Measurements from ENCODE around the gene SBK2.
"Not testable (repeated sequence)": the region's sequence is repeated elsewhere in the genome, so short reads cannot be mapped to it uniquely, and the experiment has no call there.

The SBK2 gene

GRCh38 chr19:55537741-55538111 is 793 bp upstream of the SBK2 start:
- DNase-seq (ENCODE audit: extremely low spot score, insufficient read length, low read depth), result no peak
- no peak for FAIRE-seq

- FAIRE-seq (no peak), DNase-seq (ENCODE audit: extremely low spot score, insufficient read length, low read depth) (no peak)
Observed at GRCh38 chr19:55536366-55536765, 567 bp downstream of the SBK2 start.

GRCh38 chr19:55535965-55536350 is 975 bp downstream of the SBK2 start:
- FAIRE-seq (no peak), DNase-seq (ENCODE audit: extremely low spot score, insufficient read length, low read depth) (no peak)

DNA sequence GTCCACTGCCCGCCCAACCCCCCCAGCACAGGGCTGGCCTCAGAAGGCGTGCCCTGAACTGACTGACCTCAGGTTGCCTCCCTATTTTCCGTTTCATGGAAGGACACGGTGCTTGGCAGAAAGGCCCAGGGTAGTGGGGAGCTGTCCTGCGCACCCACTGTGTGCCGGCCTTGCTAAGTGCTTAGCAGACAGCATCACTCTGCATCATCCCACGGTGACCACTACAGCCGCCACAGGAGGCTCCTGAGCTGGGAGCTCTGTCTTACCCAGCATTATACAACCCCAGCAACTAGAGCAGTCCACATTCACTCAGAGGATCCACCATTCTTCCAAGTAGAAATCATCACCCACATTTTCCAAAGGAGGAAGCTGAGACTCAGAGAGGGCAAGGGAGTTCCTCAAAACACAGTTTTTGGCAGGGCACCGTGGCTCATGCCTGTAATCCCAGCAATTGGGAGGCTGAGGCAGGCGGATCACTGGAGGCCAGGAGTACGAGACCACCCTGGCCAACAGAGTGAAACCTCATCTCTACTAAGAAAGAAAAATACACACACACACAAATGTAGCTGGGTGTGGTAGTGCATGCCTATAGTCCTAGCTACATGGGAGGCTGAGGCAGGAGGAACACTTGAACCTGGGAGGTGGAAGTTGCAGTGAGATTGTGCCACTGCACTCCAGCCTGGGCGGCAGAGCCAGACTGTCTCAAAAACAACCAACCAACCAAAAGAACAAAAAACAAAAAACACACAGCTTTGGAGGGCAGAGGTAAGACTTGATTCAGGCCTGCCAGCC is 1.6 kb downstream of the SBK2 start:
- DNase-seq (ENCODE audit: extremely low spot score, insufficient read length, low read depth) (no peak), FAIRE-seq (no peak)

DNA sequence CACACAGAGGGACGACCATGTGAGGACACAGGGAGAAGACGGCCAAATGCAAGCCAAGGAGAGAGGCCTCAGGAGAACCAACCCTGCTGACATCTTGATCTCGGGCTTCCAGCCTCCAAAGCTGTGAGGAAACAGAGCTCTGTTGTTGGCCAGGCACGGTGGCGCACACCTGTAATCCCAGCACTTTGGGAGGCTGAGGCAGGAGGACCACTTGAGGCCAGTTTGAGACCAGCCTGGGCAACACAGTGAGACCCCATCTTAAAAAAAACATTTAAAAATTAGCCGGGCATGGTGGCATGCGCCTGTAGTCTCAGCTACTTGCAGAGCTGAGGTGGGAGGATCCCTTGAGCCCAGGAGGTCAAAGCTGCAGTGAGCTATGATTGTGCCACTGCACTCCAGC is 2.7 kb downstream of the SBK2 start:
- FAIRE-seq; DNase-seq (ENCODE audit: extremely low spot score, insufficient read length, low read depth): not testable (repeated sequence)

- DNase-seq (ENCODE audit: extremely low spot score, insufficient read length, low read depth), result no peak
- no peak for FAIRE-seq
Observed at GRCh38 chr19:55530996-55531395, 5.9 kb downstream of the SBK2 start.

DNA sequence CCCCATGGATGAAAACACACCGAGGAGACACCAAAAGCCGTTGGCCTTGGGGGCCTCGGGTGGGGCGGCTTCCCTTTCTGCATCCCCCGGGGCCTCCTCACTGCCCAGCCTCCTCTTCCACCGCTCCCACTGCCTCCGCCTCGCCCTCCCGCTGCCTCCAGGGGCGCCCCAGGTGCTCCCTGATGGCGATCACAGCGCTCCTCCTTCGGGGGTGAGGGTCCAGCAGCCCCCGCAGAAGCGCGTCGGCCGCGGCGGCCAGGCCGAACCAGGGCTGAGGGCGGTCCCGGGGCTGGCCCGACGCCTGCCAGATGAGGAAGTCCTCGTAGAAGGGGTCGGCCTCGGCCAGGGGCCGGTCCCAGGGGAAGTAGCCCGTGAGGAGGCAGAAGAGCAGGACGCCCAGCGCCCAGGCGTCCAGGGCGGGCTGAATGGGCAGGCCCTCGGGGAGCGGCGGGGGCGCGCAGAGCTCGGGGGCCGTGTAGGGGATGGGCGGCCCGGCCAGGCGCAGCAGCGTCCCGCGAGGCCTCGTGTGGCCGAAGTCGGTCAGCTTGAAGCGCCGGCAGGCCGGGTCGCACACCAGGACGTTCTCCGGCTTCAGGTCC is 7.2 kb downstream of the SBK2 start:
- DNase-seq (ENCODE audit: extremely low spot score, insufficient read length, low read depth), result no peak

GRCh38 chr19:55528030-55528803 is 8.7 kb downstream of the SBK2 start:
- FAIRE-seq (no peak), DNase-seq (ENCODE audit: extremely low spot score, insufficient read length, low read depth) (no peak)

More for the DNA sequence above, 7.2 kb downstream of the SBK2 start:
- FAIRE-seq, result no peak

- FAIRE-seq, result no peak
Observed at GRCh38 chr19:55527197-55528029, 9.5 kb downstream of the SBK2 start.

DNA sequence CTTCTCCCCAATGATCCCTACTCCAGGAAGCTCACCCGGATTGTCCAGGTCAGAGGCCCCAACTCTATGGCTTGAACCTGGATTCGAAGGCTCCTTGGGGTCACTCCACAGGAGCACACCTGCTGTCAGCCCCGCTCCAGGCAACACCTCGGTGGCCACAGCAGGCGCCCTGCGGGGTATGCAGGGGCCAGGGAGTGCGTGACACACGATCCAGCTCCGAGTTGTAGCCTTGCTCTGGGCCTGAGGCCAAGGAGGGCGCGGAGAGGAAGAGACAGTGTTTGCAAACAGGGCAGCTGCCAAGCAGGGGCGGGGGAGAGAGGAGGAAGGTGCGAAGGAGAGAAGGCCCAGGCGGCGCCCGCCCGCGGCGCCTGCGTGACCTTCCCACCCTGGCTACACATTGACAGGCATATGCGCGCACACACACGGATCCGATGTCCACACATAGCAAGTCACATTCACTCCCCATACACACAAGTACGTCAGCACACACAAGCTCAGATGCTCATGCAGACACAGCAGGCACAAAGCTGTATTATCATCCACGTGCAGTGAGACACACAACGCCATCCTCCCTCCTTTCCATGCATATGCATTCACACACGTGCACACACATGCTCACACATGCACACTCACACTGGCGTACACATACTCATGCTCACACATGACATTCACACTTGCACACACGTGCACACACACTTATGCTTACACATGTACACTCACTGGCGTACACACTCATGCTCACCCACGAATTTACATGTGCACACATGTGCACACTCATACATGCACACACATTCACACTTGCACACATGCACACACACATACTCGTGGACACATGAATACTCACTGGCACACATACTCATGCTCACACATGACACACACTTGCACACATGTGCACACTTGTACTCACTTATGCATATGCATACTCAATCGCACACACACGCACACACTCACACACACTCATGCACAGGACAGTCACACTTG is 10.4 kb downstream of the SBK2 start:
- DNase-seq (ENCODE audit: extremely low spot score, insufficient read length, low read depth) (no peak), FAIRE-seq (no peak)

More at GRCh38 chr19:55527197-55528029, 9.5 kb downstream of the SBK2 start:
- DNase-seq (ENCODE audit: extremely low spot score, insufficient read length, low read depth), result no peak

DNA sequence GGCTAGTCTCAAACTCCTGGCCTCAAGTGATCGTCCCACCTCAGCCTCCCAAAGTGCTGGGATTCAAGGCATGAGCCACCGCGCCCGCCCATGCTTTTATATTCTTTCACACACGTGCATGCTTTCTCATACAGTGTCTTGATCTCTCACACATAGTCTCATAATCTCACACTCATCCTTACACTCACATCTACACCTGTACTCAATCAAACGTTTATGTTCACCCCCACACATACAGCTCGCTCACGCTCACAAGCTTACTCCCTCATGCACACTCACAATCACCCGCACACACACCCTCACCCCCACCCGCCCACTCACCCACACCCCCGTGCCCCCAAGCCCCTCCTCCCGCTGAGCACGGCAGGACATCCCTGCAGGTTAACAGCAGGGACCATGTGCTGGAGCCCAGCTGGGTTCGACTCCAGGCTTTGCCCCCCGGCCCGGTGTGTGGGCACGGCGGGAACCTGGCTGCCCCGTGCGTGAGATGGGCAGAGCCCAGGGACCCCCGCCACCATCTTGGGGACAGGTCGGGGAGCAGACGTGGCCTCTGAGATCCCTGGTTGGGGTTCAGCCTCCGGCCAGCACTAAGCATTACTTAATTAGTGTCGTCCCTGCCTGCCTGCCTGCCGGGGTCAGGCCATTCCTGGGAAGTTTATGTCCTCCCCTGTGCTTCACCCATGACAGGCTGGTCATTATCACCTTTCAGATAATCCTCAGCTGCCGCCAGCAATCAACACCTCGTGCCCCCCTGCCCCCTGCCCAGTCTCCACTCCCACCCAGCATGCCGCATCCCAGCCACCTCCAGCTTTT is 11.4 kb downstream of the SBK2 start:
- FAIRE-seq (no peak), DNase-seq (ENCODE audit: extremely low spot score, insufficient read length, low read depth) (no peak)

GRCh38 chr19:55520691-55521292 is 16.1 kb downstream of the SBK2 start:
- no peak for DNase-seq (ENCODE audit: extremely low spot score, insufficient read length, low read depth)
- no peak for FAIRE-seq

GRCh38 chr19:55519451-55520311 is 17.3 kb downstream of the SBK2 start:
- DNase-seq (ENCODE audit: extremely low spot score, insufficient read length, low read depth) (no peak), FAIRE-seq (no peak)

DNA sequence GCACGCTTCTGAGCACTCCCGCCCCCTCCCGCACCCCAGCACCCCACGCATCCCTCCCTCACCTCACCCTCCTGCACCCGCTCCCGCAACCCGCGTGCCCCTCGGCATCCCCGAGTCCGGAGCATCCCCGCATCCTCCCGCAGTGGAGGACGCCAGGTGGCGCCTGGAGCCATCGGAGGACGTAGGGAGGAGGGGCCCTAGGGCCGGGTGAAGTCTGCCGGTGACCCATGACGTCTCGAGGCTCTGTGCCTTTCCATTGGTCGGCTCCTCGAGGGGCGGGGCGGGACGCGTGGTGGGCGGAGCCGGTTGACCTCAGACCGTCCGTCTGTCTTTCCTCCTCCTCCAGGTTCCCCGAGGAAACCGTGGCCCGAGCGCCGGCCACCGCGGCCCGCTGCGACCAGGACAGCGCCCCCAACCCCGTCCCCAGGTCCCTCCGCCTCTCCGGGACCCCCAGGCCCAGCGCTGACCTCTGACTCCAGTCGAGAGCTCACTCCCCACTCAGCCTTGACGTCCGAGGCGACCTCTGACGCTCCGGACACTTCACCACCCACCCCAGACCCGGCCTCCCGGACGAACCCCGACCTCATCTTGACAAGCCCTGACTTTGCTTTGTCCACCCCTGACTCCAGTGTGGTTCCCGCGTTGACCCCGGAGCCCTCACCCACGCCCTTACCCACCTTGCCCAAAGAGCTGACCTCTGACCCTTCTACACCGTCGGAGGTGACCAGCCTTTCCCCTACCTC is 19.9 kb downstream of the SBK2 start:
- DNase-seq (ENCODE audit: extremely low spot score, insufficient read length, low read depth) (peak; percentile 100), FAIRE-seq (peak; percentile 99)

DNA sequence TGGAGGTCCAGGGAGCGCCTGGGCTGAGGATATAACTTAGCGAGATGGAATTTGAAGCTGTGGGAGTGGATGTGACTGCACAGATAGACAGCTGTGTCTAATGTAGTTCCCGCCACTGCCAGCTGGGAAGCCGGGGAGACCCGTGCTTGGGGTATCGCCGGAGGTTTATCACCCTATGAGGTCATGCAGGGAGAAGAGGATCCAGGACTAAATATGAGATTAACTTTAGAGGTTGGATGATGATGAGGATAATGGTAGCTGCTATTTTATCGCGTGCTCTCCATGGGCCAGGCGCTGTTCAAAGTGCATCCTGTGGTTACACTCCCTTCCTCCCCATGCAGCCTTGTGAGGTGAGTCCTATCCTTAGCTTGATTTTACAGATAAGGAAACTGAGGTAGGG is 28.8 kb downstream of the SBK2 start:
- no peak for FAIRE-seq

GRCh38 chr19:55504981-55505380 is 32.0 kb downstream of the SBK2 start:
- FAIRE-seq, result no peak
- no peak for DNase-seq (ENCODE audit: extremely low spot score, insufficient read length, low read depth)

More for the DNA sequence above, 28.8 kb downstream of the SBK2 start:
- DNase-seq (ENCODE audit: extremely low spot score, insufficient read length, low read depth), result no peak

Measured in GM18507 (cell line).